Right atrium auricular region (tissue), 2 donors: ENCODE results near the gene HLA-DOA. TPM values are rescaled to one million over a fixed set of nuclear protein-coding genes. Genes with fewer than 3 reads are reported as not detected.
A peak's percentile ranks its signal among the peaks of the same experiment; 100 is the strongest.

ENCODE experiments used
- DNase-seq: peaks from one replicate; pipeline ENCODE4 v3.0.0-alpha.2; 2019; ENCODE audit warnings: low spot score
- H3K27ac ChIP-seq, 2 donors: fragments of 200-600 bp; sonication (generic); 1 replicate in 1 of 2; 2 replicates in 1 of 2; pipeline ENCODE4 v1.5.1; 2016 to 2019
- H3K27me3 ChIP-seq, 2 donors: fragments of 200-600 bp; sonication (generic); one replicate each; pipeline versions ENCODE4 v1.5.1 to v1.6.0; 2017 to 2019
- H3K36me3 ChIP-seq: fragments of 200-600 bp; sonication (generic); one replicate; pipeline ENCODE4 v1.5.1; 2016
- H3K4me1 ChIP-seq, 2 donors: fragments of 200-600 bp; sonication (generic); one replicate each; pipeline versions ENCODE4 v1.5.1 to v1.6.0; 2017 to 2019
- H3K4me3 ChIP-seq, 2 donors: fragments of 200-600 bp; sonication (generic); 1 replicate in 1 of 2; 2 replicates in 1 of 2; pipeline ENCODE4 v1.5.1; 2017 to 2019; ENCODE audit warnings: mild to moderate bottlenecking in 1 of 2, moderate library complexity in 1 of 2
- H3K9me3 ChIP-seq, 2 donors: fragments of 200-600 bp; sonication (generic); one replicate each; pipeline ENCODE4 v1.5.1; 2019
- total RNA-seq, 2 donors: library from RNA; depleted of rRNA; stranded (reverse); fragments of >200 nt; gene quantifications; one replicate each; pipeline ENCODE4 v1.1.0, GENCODE V29; 2016
- TF ChIP-seq, protein P1 (sequence below), 2 donors: fragments of 200-600 bp; sonication (generic); IDR thresholded peaks; one replicate each; pipeline ENCODE4 v1.5.1; 2019; ENCODE audit warnings: antibody characterized with exemption in 2 of 2

HLA-DOA gene
- total RNA-seq, 2 donors from 2014 or later, result 2.6 to 15.6 TPM

DNA sequence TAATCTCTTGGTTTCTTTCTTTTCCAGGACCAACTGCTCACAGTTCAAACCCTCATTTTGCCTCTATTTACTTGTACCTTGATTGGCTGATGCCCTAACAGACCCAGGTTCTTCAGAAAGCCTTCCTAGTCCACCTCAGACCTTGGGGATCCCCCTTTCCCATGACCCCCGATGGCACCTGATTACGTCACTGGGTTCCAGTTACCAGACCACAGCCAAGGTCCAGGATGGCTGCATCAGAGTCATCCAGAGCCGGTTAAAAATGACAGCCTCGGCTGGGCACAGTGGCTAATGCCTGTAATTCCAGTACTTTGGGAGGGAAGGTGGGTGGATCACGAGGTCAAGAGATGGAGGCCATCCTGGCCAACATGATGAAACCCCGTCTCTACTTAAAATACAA lies 4.5 kb downstream of the HLA-DOA start:
- Histone ChIP-seq H3K27me3 (no peaks in the 10 kb centered on the region), H3K4me3 (no peak overlapping the region), H3K36me3 (no peaks in the 10 kb centered on the region), H3K27ac (no peak overlapping the region), H3K4me1 (peaks cover 0 to 7% of the 10 kb centered on the region in 2 donors), H3K9me3 (no peaks in the 10 kb centered on the region)
- TF ChIP-seq, protein P1, sequence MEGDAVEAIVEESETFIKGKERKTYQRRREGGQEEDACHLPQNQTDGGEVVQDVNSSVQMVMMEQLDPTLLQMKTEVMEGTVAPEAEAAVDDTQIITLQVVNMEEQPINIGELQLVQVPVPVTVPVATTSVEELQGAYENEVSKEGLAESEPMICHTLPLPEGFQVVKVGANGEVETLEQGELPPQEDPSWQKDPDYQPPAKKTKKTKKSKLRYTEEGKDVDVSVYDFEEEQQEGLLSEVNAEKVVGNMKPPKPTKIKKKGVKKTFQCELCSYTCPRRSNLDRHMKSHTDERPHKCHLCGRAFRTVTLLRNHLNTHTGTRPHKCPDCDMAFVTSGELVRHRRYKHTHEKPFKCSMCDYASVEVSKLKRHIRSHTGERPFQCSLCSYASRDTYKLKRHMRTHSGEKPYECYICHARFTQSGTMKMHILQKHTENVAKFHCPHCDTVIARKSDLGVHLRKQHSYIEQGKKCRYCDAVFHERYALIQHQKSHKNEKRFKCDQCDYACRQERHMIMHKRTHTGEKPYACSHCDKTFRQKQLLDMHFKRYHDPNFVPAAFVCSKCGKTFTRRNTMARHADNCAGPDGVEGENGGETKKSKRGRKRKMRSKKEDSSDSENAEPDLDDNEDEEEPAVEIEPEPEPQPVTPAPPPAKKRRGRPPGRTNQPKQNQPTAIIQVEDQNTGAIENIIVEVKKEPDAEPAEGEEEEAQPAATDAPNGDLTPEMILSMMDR (IDR thresholded peaks at IDR 0.05), result no peak
- DNase-seq, result no peak

DNA sequence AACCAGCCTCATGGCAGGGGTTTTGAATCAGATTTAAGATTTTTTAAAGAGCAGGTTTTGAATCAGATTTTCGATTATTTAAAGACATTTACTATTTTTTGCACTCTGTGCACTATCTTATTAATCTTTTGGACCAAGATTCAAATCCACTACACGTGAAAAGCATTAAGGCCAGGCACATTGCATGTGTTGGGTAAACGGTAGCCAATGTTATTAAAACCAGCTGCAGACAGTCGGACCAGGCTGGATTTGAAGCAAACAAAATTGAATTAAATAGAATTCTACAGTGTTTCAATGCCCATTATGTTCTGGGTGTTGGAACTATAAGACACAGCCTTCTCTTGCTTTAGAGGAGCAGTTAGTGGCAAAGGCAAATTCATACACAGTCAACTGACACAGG lies 7.7 kb downstream of the HLA-DOA start:
- TF ChIP-seq, protein P1 (IDR thresholded peaks at IDR 0.05), result no peak
- H3K4me3 ChIP-seq, result no peak overlapping the region
- H3K27me3 ChIP-seq, result no peaks in the 10 kb centered on the region
- no peaks in the 10 kb centered on the region for H3K4me1 ChIP-seq
- DNase-seq, result no peak
- H3K27ac ChIP-seq, result no peak overlapping the region
- no peaks in the 10 kb centered on the region for H3K36me3 ChIP-seq
- H3K9me3 ChIP-seq, result no peaks in the 10 kb centered on the region

DNA sequence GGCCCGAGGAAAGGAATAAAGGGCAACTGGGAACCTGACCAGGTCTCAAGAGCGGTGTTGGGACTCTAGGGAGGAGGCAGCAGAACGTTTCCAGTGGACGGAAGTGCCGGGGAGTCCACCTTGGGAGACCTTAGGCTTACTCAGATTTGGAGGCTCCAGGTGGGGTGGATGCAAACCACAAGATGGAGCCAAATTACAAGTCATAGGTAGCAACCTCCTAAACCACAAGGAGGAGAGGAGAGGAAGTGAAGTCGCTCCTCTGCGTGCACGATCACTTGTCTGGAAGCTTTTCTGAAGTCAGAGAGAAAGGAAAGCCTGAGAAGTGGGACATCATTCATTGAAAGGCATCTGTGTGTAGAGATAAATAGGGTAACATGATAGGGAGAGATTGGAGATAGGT lies 9.3 kb downstream of the HLA-DOA start:
- no peak overlapping the region for H3K27ac ChIP-seq
- TF ChIP-seq, protein P1 (IDR thresholded peaks at IDR 0.05), result peak in 1 of 2 donors; percentile 23
- no peaks in the 10 kb centered on the region for H3K27me3 ChIP-seq
- no peaks in the 10 kb centered on the region for H3K4me1 ChIP-seq
- DNase-seq, result no peak
- H3K9me3 ChIP-seq, result no peaks in the 10 kb centered on the region
- no peak overlapping the region for H3K4me3 ChIP-seq
- H3K36me3 ChIP-seq, result no peaks in the 10 kb centered on the region

DNA sequence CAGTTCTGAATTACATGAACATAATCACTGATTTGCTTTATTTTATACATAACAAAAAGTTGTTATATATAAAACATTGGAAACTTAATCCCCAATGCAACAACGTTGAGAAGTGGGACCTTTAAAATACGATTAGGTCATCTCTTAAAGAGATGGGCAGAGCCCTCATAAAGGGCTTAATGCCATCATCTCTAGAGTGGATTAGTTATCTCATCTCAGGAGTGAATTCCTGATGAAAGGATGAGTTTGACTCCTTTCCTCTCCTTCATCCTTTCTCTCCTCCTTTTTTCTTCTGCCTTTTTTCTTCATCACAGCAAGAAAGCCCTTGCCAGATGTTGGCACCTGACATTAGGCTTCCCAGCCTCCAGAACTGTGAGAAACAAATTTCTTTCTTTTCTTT lies 13.9 kb downstream of the HLA-DOA start:
- H3K27ac ChIP-seq, result no peak overlapping the region
- no peak overlapping the region for H3K4me3 ChIP-seq
- DNase-seq, result no peak
- TF ChIP-seq, protein P1 (IDR thresholded peaks at IDR 0.05), result no peak
- no peaks in the 10 kb centered on the region for H3K4me1 ChIP-seq
- H3K36me3 ChIP-seq, result no peaks in the 10 kb centered on the region
- H3K9me3 ChIP-seq, result no peaks in the 10 kb centered on the region
- no peaks in the 10 kb centered on the region for H3K27me3 ChIP-seq

DNA sequence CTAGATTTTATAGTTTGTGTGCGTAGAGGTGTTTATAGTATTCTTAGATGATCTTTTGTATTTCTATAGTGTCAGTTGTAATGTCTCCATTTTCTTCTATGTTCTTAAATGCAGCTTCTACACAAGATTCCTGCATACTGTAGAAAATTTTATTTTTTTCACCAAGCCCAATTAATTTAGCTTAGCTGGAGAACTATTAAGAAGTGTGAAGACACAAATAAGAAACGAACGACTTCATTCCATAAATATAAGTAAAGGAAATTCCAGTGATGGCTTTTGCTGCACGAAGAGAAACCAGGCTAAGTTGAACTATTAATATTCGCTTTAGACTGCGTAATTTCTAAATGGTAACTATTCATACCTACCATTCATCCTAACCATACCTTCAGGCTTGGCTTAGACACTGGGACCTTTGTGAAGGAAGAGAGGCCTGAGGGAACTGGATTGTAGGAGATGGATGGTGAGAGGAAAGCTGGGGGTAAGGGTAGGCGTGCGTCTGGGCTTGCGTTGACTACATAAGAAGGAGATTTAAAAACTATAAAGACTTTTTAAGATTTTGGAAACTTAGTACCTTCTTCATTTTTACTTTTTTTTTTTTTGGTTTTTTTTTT lies 15.9 kb downstream of the HLA-DOA start:
- no peaks in the 10 kb centered on the region for H3K4me1 ChIP-seq
- TF ChIP-seq, protein P1 (IDR thresholded peaks at IDR 0.05), result no peak
- H3K4me3 ChIP-seq, result no peak overlapping the region
- no peak for DNase-seq
- no peaks in the 10 kb centered on the region for H3K9me3 ChIP-seq
- no peak overlapping the region for H3K27ac ChIP-seq
- H3K36me3 ChIP-seq, result no peaks in the 10 kb centered on the region
- H3K27me3 ChIP-seq, result no peaks in the 10 kb centered on the region

DNA sequence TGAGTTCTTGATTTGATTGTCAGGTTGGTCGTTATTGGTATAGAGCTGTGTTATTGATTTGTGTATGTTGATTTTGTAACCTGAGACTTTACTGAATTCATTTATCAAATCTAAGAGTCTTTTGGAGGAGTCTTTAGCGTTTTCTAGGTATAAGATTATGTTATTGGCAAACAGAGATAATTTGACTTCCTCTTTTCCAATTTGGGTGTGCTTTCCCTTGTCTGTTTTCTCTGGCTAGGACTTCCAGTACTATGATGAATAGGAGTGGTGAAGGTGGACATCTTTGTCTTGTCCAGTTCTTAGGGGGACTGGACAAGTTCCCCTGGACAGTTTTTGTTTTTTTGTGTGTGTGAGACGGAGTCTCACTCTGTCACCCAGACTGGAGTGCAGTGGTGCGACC lies 17.4 kb downstream of the HLA-DOA start:
- H3K9me3 ChIP-seq, result no peaks in the 10 kb centered on the region
- TF ChIP-seq, protein P1 (IDR thresholded peaks at IDR 0.05), result no peak

More for the DNA sequence above, 17.4 kb downstream of the HLA-DOA start:
- no peaks in the 10 kb centered on the region for H3K36me3 ChIP-seq
- H3K4me3 ChIP-seq, result no peak overlapping the region
- no peaks in the 10 kb centered on the region for H3K4me1 ChIP-seq
- no peak for DNase-seq
- H3K27me3 ChIP-seq, result no peaks in the 10 kb centered on the region
- no peak overlapping the region for H3K27ac ChIP-seq
